Kidney (tissue), 14 donors: ENCODE data around the gene FARP1. TPM values are rescaled to one million over a fixed set of nuclear protein-coding genes. Genes with fewer than 3 reads are reported as not detected.

Experiments
- DNase-seq, 5 donors: peaks; one replicate each; pipeline ENCODE4 v3.0.0-alpha.2; 2013 to 2020
- FAIRE-seq: peaks from 2 replicates; lab custom pipeline; 2012; peaks lifted over from hg19 to GRCh38; lab: Jason Lieb, UNC
- H3K27ac ChIP-seq, 2 donors: one replicate each; pipeline ENCODE4 v1.7.0; 2013; ENCODE audit warnings: low read depth in 2 of 2, low read length in 2 of 2, inconsistent platforms in 1 of 2
- H3K27me3 ChIP-seq: one replicate; pipeline ENCODE4 v1.7.1; 2013; ENCODE audit warnings: low read length, inconsistent platforms; ENCODE audit not compliant: control insufficient read depth, insufficient read depth
- H3K36me3 ChIP-seq, 3 donors: one replicate each; pipeline versions ENCODE4 v1.7.0 to v1.7.1; 2013; ENCODE audit warnings: low read length in 3 of 3, control low read depth in 1 of 3, inconsistent platforms in 1 of 3; ENCODE audit not compliant: insufficient read depth in 3 of 3, control insufficient read depth in 2 of 3
- H3K4me1 ChIP-seq, 3 donors: one replicate each; pipeline versions ENCODE4 v1.7.0 to v1.7.1; 2013; ENCODE audit warnings: low read length in 3 of 3, inconsistent platforms in 1 of 3, low read depth in 1 of 3; ENCODE audit not compliant: control insufficient read depth in 2 of 3, insufficient read depth in 2 of 3
- H3K4me3 ChIP-seq, 3 donors: one replicate each; pipeline versions ENCODE4 v1.7.0 to v1.8.1; 2013; ENCODE audit warnings: low read length in 3 of 3, control low read depth in 1 of 3, inconsistent platforms in 1 of 3
- H3K9ac ChIP-seq, 3 donors: one replicate each; pipeline versions ENCODE4 v1.7.0 to v1.7.1; 2013; ENCODE audit warnings: low read length in 3 of 3, control low read depth in 1 of 3, inconsistent platforms in 1 of 3
- H3K9me3 ChIP-seq, 3 donors: one replicate each; pipeline versions ENCODE4 v1.7.0 to v1.7.1; 2013; ENCODE audit warnings: low read length in 3 of 3, control low read depth in 1 of 3, inconsistent platforms in 1 of 3; ENCODE audit not compliant: control insufficient read depth in 2 of 3, insufficient read depth in 1 of 3
- intact Hi-C: fragments of 100-400 bp; cut with DNase I; formaldehyde crosslinking; loops from one replicate; pipeline ENCODE4 v1.11.1; 2022
- polyA plus RNA-seq: library from polyadenylated mRNA; stranded (reverse); fragments of 350-450 nt; fragmentation: Illumina TruSeq; extraction: RNeasy Lipid Tissue Mini Kit (QIAGEN cat#74804); gene quantifications from one replicate; pipeline ENCODE4 v1.2.3, GENCODE V29; 2014; ENCODE audit warnings: low read depth, low replicate concordance; ENCODE audit not compliant: insufficient read depth
- total RNA-seq: library from RNA; stranded (reverse); fragmentation: NEBNext Ultra II Directional; extraction: Animal tissue kit (Norgen Biotek cat#: 25700); gene quantifications from one replicate; pipeline ENCODE4 v1.2.1, GENCODE V29; 2021
- TF ChIP-seq, protein P1 (sequence below): IDR thresholded peaks from 3 replicates; pipeline ENCODE4 v1.5.1; 2012; ENCODE audit warnings: mild to moderate bottlenecking, moderate library complexity, borderline replicate concordance; ENCODE audit not compliant: insufficient read depth; ENCODE audit errors: extremely low read depth
- donor health status: control.
- donor health status: control.
- donor health status: control.
- donor health status: control.
- donor health status: control.
- donor health status: DM: yes; HTN: yes; CAD: no.
- donor health status: Normal renal cell carcinoma (clear cell type).

FARP1 gene
- total and polyA plus RNA-seq, 2 donors from 2014 or later = 123 to 229 TPM

DNA sequence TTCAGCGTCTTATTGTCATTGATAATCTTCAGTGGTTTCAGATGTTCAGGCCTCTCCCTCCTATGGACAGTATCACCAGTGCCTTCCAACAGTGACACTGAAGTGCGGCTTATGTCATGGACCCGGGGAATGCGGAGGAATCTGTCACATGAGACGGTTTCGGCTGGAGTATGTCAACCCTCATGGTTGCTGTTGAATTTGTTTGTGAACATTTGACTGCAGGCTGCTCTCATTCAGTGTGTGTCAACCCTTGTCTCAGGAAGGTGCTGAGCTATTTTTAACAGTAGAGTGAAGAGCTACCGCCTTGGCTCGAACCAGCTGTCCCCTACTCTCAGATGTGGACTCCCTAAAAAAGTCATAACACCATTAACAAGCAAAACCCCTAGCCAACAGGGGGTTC, 173.0 kb downstream of the FARP1 start:
- H3K36me3 ChIP-seq = no peaks in the 10 kb centered on the region
- no peak overlapping the region for H3K9ac ChIP-seq
- no peak overlapping the region for H3K27ac ChIP-seq
- no peak overlapping the region for H3K4me3 ChIP-seq
- H3K4me1 ChIP-seq = peaks cover 10 to 26% (median 12%) of the 10 kb centered on the region in 3 donors
- TF ChIP-seq, protein P1, sequence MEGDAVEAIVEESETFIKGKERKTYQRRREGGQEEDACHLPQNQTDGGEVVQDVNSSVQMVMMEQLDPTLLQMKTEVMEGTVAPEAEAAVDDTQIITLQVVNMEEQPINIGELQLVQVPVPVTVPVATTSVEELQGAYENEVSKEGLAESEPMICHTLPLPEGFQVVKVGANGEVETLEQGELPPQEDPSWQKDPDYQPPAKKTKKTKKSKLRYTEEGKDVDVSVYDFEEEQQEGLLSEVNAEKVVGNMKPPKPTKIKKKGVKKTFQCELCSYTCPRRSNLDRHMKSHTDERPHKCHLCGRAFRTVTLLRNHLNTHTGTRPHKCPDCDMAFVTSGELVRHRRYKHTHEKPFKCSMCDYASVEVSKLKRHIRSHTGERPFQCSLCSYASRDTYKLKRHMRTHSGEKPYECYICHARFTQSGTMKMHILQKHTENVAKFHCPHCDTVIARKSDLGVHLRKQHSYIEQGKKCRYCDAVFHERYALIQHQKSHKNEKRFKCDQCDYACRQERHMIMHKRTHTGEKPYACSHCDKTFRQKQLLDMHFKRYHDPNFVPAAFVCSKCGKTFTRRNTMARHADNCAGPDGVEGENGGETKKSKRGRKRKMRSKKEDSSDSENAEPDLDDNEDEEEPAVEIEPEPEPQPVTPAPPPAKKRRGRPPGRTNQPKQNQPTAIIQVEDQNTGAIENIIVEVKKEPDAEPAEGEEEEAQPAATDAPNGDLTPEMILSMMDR = no peak
- H3K27me3 ChIP-seq = no peaks in the 10 kb centered on the region
- FAIRE-seq (no peak), DNase-seq (peak in 3 of 5 donors; percentile 69 to 83 (median 78))
- no peaks in the 10 kb centered on the region for H3K9me3 ChIP-seq
- intact Hi-C loops = no loop called here

DNA sequence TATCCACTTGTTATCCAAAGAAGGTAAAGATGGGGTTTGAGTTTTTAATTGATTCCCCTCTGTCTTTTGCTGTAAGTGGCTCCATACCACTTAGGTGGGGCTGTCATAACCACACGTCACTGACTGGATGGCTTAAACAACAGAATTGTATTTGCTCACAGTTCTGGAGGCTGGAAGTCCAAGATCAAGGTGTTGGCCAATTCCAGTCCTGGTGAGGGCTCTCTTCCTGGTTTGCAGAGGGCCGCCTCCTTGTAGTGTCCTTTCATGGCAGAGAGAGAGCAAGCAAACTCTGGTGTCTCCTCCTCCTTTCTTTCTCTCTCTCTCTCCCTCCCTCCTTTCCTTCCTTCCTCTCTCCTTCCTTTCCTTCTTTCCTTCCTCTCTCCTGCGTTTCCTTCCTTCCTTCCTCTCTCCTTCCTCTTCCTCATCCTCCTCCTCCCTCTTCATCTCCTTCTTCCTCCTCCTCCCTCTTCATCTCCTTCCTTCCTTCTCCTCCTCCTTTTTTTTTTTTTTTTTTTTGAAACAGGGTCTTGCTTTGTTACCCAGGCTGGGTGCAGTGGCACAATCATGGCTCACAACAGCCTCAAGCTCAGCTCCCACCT, 174.8 kb downstream of the FARP1 start:
- no peak overlapping the region for H3K27ac ChIP-seq
- H3K4me1 ChIP-seq = peaks cover 6 to 16% (median 10%) of the 10 kb centered on the region in 3 donors
- H3K4me3 ChIP-seq = no peak overlapping the region
- intact Hi-C loops = no loop called here
- H3K36me3 ChIP-seq = no peaks in the 10 kb centered on the region
- FAIRE-seq (no peak), DNase-seq (no peak)
- H3K27me3 ChIP-seq = no peaks in the 10 kb centered on the region
- TF ChIP-seq, protein P1 = no peak
- no peak overlapping the region for H3K9ac ChIP-seq
- no peaks in the 10 kb centered on the region for H3K9me3 ChIP-seq

DNA sequence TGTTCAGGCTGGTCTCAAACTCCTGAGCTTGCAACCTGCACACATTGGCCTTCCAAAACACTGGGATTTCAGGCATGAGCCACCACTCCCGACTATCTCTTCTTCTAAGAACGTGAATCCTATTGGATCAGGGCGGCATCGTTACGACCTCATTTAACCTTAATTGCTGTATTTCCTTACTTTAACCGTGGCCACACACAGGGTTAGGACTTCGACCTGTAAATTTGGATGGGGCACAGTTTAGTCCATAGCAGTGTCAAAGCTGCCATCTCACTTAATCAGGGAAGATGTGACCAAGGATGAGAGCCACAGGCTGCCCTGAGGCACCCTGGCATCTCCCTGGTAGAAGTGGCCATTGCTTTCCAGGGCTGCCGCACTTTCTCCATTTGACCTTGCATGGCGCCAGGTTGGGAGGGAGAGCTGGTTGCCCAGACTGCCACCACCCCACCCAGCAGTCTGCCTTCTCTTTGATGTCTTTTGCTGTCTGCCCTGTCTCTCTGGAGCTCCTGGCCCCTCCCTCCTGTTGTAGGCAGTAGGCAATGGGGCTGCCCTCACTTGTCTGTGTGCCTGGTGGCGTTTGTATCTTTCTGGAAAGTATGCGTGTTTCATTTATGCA, 175.5 kb downstream of the FARP1 start:
- H3K4me1 ChIP-seq = peaks cover 6 to 16% (median 10%) of the 10 kb centered on the region in 3 donors
- no peak overlapping the region for H3K4me3 ChIP-seq
- no peaks in the 10 kb centered on the region for H3K9me3 ChIP-seq
- intact Hi-C loops = no loop called here
- H3K27me3 ChIP-seq = no peaks in the 10 kb centered on the region
- DNase-seq (no peak), FAIRE-seq (no peak)
- H3K36me3 ChIP-seq = no peaks in the 10 kb centered on the region
- no peak overlapping the region for H3K9ac ChIP-seq
- TF ChIP-seq, protein P1 = no peak
- no peak overlapping the region for H3K27ac ChIP-seq
